ENCODE results near the gene IGSF21. TPM values are rescaled to one million over a fixed set of nuclear protein-coding genes. Genes with fewer than 3 reads are reported as not detected.

The IGSF21 gene
- total RNA-seq, 4 donors from 2014 or later = 0.26 to 2.7 (median 0.88) TPM; not detected in 1

DNA sequence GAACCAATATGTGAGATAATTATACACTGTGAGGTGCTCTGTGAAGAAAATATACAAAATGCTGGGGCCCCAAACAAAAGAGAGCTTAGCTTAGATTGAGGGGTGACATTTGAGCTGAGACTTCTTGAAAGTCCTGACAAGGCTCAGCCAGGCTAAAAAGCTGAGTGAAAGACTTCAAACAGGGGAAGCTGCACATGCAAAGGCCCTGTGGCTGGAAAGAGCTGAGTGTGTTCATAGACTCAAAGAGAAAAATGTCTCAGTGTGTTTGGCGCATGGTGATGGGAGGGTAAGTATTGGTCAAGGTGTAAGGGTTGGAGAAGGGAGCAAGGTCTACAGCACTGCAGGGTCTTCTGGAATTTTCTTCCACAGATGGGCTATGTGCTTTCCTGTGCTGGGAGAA lies 245.9 kb downstream of the IGSF21 start:
- Histone ChIP-seq H3K27ac (no peak overlapping the region), H3K4me3 (no peak overlapping the region), H3K27me3 (peaks cover 0 to 82% (median 0%) of the 10 kb centered on the region in 4 donors), H3K36me3 (no peaks in the 10 kb centered on the region), H3K9me3 (no peaks in the 10 kb centered on the region), H3K4me1 (no peaks in the 10 kb centered on the region)
- no peak for DNase-seq
- no peak for TF ChIP-seq POLR2A (IDR thresholded peaks at IDR 0.05)
- no peak for TF ChIP-seq CTCF (IDR thresholded peaks at IDR 0.05)
- 84 to 95% methylated on average over 1 of the region's 1 CpG for WGBS, 2 donors
- intact Hi-C loops (cut with DNase I) = no loop called here

DNA sequence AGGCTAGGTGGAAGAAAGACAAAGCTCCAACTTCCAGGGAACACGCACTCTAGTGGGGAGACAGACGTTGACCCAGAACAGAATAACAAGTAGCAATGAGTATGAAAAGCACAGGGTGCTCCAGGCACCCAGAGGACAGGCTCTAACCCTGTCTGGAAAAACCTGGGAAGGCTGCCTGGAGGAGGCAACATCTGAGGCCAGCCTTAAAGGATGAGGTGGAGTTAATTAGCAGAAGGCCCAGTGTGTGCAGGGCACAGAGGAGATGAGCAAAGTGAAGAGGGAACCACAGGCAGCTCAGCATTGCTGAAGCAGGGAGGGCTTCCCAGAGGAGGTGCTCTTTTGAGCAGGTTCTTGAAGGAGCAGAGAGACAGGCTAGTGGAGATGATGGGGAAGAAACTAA lies 246.4 kb downstream of the IGSF21 start:
- H3K36me3 ChIP-seq = no peaks in the 10 kb centered on the region
- 38 to 70% methylated on average over 2 of the region's 2 CpGs for WGBS, 2 donors
- peaks cover 0 to 83% (median 0%) of the 10 kb centered on the region in 4 donors for H3K27me3 ChIP-seq
- H3K4me1 ChIP-seq = no peaks in the 10 kb centered on the region
- no peak for TF ChIP-seq POLR2A (IDR thresholded peaks at IDR 0.05)
- no peak for TF ChIP-seq CTCF (IDR thresholded peaks at IDR 0.05)
- no peak overlapping the region for H3K4me3 ChIP-seq
- intact Hi-C loops (cut with DNase I) = no loop called here
- H3K9me3 ChIP-seq = no peaks in the 10 kb centered on the region
- no peak for DNase-seq
- H3K27ac ChIP-seq = no peak overlapping the region

DNA sequence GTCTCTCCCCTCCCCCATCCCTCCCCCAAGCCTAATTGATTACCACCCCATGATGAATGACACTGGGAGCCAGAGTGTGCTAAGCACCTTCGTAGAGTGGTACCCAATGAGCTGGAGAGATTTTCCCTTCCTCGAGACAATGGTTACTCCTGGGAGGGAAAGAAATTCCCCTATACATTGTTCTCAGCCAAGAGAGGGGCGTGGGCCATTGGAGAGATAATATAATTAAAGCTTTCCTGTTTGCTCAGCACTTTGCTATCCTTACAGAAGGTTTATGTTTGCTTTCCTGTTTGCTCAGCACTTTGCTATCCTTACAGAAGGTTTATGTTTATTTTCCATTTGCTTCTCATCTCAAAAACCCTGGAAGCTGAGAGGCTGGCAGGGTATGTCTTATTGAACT lies 247.0 kb downstream of the IGSF21 start:
- no peaks in the 10 kb centered on the region for H3K4me1 ChIP-seq
- no peaks in the 10 kb centered on the region for H3K9me3 ChIP-seq
- H3K4me3 ChIP-seq = no peak overlapping the region
- H3K27ac ChIP-seq = no peak overlapping the region
- no peaks in the 10 kb centered on the region for H3K36me3 ChIP-seq
- intact Hi-C loops (cut with DNase I) = no loop called here
- no peak for DNase-seq
- H3K27me3 ChIP-seq = peaks cover 0 to 78% (median 0%) of the 10 kb centered on the region in 4 donors
- no peak for TF ChIP-seq CTCF (IDR thresholded peaks at IDR 0.05)
- no peak for TF ChIP-seq POLR2A (IDR thresholded peaks at IDR 0.05)
- 5 to 33% methylated on average over 3 of the region's 3 CpGs for WGBS, 2 donors

DNA sequence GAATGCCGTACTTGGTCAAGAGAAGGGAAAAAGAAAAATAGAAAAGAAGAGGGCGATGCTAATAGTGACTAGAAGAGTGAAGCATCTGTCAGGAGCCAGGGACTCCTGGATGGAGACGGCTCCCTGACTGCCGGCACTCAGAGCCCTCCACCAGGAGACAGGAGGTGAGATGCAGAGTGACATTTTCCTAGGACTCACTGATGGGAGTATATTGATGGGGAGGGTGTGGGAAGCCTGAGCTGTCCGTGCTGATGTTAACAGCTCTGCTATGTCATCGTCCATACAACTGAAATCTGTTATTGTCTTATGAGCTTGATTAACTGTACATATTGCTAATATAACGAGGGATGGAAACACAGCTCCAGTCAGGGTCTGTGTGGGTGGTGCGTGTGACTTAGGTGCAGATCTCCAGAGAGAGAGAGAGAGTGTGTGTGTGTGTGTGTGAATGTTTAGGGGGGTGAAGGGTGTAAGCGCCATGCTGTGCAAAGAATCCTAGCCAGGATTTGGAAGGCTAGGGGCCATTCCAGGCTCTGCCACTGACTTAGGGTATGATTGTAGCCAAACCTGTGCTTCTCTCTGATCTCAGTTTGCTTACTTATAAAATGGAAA lies 250.1 kb downstream of the IGSF21 start:
- Histone ChIP-seq H3K36me3 (no peaks in the 10 kb centered on the region), H3K9me3 (no peaks in the 10 kb centered on the region), H3K4me1 (no peaks in the 10 kb centered on the region), H3K27me3 (peaks cover 0 to 78% (median 0%) of the 10 kb centered on the region in 4 donors), H3K27ac (no peak overlapping the region), H3K4me3 (no peak overlapping the region)
- 44 to 52% methylated on average over 9 of the region's 9 CpGs for WGBS, 2 donors
- DNase-seq = no peak
- intact Hi-C loops (cut with DNase I) = no loop called here
- TF ChIP-seq POLR2A (IDR thresholded peaks at IDR 0.05) = no peak
- TF ChIP-seq CTCF (IDR thresholded peaks at IDR 0.05) = no peak

DNA sequence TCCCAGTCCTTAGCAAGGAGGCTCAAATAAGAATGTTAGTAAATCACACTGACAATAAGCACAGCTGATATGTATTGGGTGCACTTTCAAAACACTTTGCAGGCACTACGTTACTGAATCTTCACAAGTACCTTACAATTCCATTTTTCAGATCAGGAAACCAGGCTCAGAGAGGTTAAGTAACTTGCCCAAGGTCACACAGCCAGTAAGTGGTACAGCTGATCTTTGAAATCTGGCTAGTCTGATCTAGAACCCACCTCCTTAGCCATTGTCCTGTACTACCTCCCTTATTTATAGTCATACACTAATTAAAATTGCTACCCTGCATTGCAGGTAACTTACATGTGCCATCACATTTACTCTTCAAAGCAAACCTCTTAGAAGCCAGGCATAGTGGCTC lies 251.0 kb downstream of the IGSF21 start:
- H3K9me3 ChIP-seq = no peaks in the 10 kb centered on the region
- H3K27me3 ChIP-seq = peaks cover 0 to 78% (median 0%) of the 10 kb centered on the region in 4 donors
- intact Hi-C loops (cut with DNase I) = no loop called here
- no peak overlapping the region for H3K27ac ChIP-seq
- H3K36me3 ChIP-seq = no peaks in the 10 kb centered on the region
- TF ChIP-seq POLR2A (IDR thresholded peaks at IDR 0.05) (no peak), CTCF (IDR thresholded peaks at IDR 0.05) (no peak)
- H3K4me1 ChIP-seq = no peaks in the 10 kb centered on the region
- 24 to 35% methylated on average over 1 of the region's 1 CpG for WGBS, 2 donors
- H3K4me3 ChIP-seq = no peak overlapping the region
- DNase-seq = no peak
